C4-2B (cell line): ENCODE data around the gene REV1.

Experiments
- ZFX ChIP-seq: fragments of 450-650 bp; IDR thresholded peaks from 2 replicates; pipeline ENCODE4 v1.6.1; 2017
- TF ChIP-seq, protein P1 (sequence below): fragments of 450-650 bp; conservative IDR thresholded peaks from 2 replicates; pipeline ENCODE4 v1.5.1; 2017; ENCODE audit warnings: mild to moderate bottlenecking

DNA sequence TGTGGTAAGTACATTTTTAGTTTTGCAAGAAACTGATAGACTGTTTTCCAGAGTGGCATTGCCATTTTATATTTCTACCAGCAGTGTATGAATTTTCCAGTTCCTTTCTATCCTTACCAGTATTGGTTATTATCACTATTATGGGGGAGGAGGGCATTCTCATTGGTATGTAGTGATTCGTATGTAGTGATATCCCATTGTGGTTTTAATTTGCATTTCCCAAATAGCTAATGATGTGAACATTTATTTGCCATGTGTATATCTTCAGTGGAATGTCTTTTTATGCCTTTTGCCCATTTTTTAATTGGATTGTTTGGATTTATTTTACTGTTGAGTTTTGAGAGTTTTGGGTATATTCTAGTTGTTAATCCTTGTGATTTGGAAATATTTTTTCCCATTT lies 135.7 kb downstream of the REV1 start:
- TF ChIP-seq, protein P1, sequence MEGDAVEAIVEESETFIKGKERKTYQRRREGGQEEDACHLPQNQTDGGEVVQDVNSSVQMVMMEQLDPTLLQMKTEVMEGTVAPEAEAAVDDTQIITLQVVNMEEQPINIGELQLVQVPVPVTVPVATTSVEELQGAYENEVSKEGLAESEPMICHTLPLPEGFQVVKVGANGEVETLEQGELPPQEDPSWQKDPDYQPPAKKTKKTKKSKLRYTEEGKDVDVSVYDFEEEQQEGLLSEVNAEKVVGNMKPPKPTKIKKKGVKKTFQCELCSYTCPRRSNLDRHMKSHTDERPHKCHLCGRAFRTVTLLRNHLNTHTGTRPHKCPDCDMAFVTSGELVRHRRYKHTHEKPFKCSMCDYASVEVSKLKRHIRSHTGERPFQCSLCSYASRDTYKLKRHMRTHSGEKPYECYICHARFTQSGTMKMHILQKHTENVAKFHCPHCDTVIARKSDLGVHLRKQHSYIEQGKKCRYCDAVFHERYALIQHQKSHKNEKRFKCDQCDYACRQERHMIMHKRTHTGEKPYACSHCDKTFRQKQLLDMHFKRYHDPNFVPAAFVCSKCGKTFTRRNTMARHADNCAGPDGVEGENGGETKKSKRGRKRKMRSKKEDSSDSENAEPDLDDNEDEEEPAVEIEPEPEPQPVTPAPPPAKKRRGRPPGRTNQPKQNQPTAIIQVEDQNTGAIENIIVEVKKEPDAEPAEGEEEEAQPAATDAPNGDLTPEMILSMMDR: no peak
- no peak for TF ChIP-seq ZFX
